ENCODE measurements around the gene HTRA1.

The HTRA1 gene

GRCh38 chr10:122487174-122487765 lies 25.9 kb downstream of the HTRA1 start:
- Histone ChIP-seq H3K27me3 (ENCODE audit: control insufficient read depth in 1 of 2, insufficient read depth in 1 of 2, low read length in 2 of 2) (peaks cover 0 to 4% of the 10 kb centered on the region in 2 experiments), H4K91ac (ENCODE audit: low read length) (peak overlapping the region; percentile 77), H3K4me2 (ENCODE audit: low read length, poor library complexity, severe bottlenecking) (no peak overlapping the region), H3K4me1 (ENCODE audit: control insufficient read depth, insufficient read depth, low read depth, low read length) (peaks cover 12% of the 10 kb centered on the region), H3K9ac (ENCODE audit: low read length) (peak overlapping the region; percentile 26), H2BK15ac (ENCODE audit: low read depth, poor library complexity, severe bottlenecking) (peak overlapping the region; percentile 83), H2AFZ (ENCODE audit: low read depth, low read length) (no peak overlapping the region), H3K9me3 (ENCODE audit: control insufficient read depth, low read length) (no peaks in the 10 kb centered on the region), H3K27ac (ENCODE audit: low read length, poor library complexity, severe bottlenecking) (no peak overlapping the region), H3K36me3 (ENCODE audit: control insufficient read depth in 1 of 2, insufficient read depth in 2 of 2, low read depth in 1 of 2, low read length in 2 of 2) (peaks cover 15 to 81% of the 10 kb centered on the region in 2 experiments), H3K18ac (ENCODE audit: low read depth in 1 of 2, low read length in 2 of 2) (peak overlapping the region; percentile 85 to 89), H3K4ac (ENCODE audit: low read depth in 1 of 2, low read length in 2 of 2) (peak overlapping the region; percentile 54 to 60), H3K23ac (ENCODE audit: low read length in 2 of 2) (peak overlapping the region in 1 of 2 experiments; percentile 9), H3K14ac (ENCODE audit: low read length in 2 of 2) (peak overlapping the region in 1 of 2 experiments; percentile 85), H2AK5ac (ENCODE audit: low read length, severe bottlenecking) (no peak overlapping the region), H2BK5ac (ENCODE audit: low read depth, low read length, poor library complexity, severe bottlenecking) (no peak overlapping the region), H2BK12ac (ENCODE audit: low read length in 2 of 2) (peak overlapping the region in 1 of 2 experiments; percentile 95), H3K79me1 (replicated peaks; ENCODE audit: low read length, poor library complexity, severe bottlenecking) (peaks cover 13% of the 10 kb centered on the region), H2BK120ac (ENCODE audit: low read depth, low read length) (no peak overlapping the region), H3K4me3 (ENCODE audit: insufficient read depth in 1 of 2, low read depth in 1 of 2, low read length in 2 of 2) (no peak overlapping the region), H4K8ac (ENCODE audit: low read length) (peak overlapping the region; percentile 79)
- DNase-seq = peak; percentile 90
- 39% methylated on average over 16 of the region's 16 CpGs for WGBS

- Histone ChIP-seq H2BK5ac (ENCODE audit: low read depth, low read length, poor library complexity, severe bottlenecking) (no peak overlapping the region), H3K4me3 (ENCODE audit: insufficient read depth in 1 of 2, low read depth in 1 of 2, low read length in 2 of 2) (no peak overlapping the region), H2BK120ac (ENCODE audit: low read depth, low read length) (no peak overlapping the region), H2AK5ac (ENCODE audit: low read length, severe bottlenecking) (no peak overlapping the region), H3K14ac (ENCODE audit: low read length in 2 of 2) (no peak overlapping the region), H3K9me3 (ENCODE audit: control insufficient read depth, low read length) (no peaks in the 10 kb centered on the region), H4K91ac (ENCODE audit: low read length) (no peak overlapping the region), H2BK15ac (ENCODE audit: low read depth, poor library complexity, severe bottlenecking) (no peak overlapping the region), H3K23ac (ENCODE audit: low read length in 2 of 2) (no peak overlapping the region), H3K27ac (ENCODE audit: low read length, poor library complexity, severe bottlenecking) (no peak overlapping the region), H3K79me1 (replicated peaks; ENCODE audit: low read length, poor library complexity, severe bottlenecking) (peaks cover 11% of the 10 kb centered on the region), H2AFZ (ENCODE audit: low read depth, low read length) (no peak overlapping the region), H3K4ac (ENCODE audit: low read depth in 1 of 2, low read length in 2 of 2) (no peak overlapping the region), H3K4me2 (ENCODE audit: low read length, poor library complexity, severe bottlenecking) (no peak overlapping the region), H3K27me3 (ENCODE audit: control insufficient read depth in 1 of 2, insufficient read depth in 1 of 2, low read length in 2 of 2) (peaks cover 0 to 4% of the 10 kb centered on the region in 2 experiments), H3K18ac (ENCODE audit: low read depth in 1 of 2, low read length in 2 of 2) (no peak overlapping the region), H3K9ac (ENCODE audit: low read length) (peak overlapping the region; percentile 56), H4K8ac (ENCODE audit: low read length) (no peak overlapping the region), H3K36me3 (ENCODE audit: control insufficient read depth in 1 of 2, insufficient read depth in 2 of 2, low read depth in 1 of 2, low read length in 2 of 2) (peaks cover 23 to 72% of the 10 kb centered on the region in 2 experiments), H3K4me1 (ENCODE audit: control insufficient read depth, insufficient read depth, low read depth, low read length) (peaks cover 20% of the 10 kb centered on the region), H2BK12ac (ENCODE audit: low read length in 2 of 2) (no peak overlapping the region)
- WGBS = no CpG with 5 or more reads among the region's 4 CpGs
- no peak for DNase-seq
Measured at GRCh38 chr10:122490268-122490667, 28.9 kb downstream of the HTRA1 start.

GRCh38 chr10:122490786-122491680 lies 29.7 kb downstream of the HTRA1 start:
- DNase-seq = no peak
- Histone ChIP-seq H2BK15ac (ENCODE audit: low read depth, poor library complexity, severe bottlenecking) (peak overlapping the region; percentile 4), H3K36me3 (ENCODE audit: control insufficient read depth in 1 of 2, insufficient read depth in 2 of 2, low read depth in 1 of 2, low read length in 2 of 2) (peaks cover 23 to 65% of the 10 kb centered on the region in 2 experiments), H3K4me2 (ENCODE audit: low read length, poor library complexity, severe bottlenecking) (no peak overlapping the region), H3K9me3 (ENCODE audit: control insufficient read depth, low read length) (no peaks in the 10 kb centered on the region), H3K79me1 (replicated peaks; ENCODE audit: low read length, poor library complexity, severe bottlenecking) (peaks cover 11% of the 10 kb centered on the region), H2AK5ac (ENCODE audit: low read length, severe bottlenecking) (no peak overlapping the region), H3K14ac (ENCODE audit: low read length in 2 of 2) (no peak overlapping the region), H2BK120ac (ENCODE audit: low read depth, low read length) (no peak overlapping the region), H2BK12ac (ENCODE audit: low read length in 2 of 2) (peak overlapping the region in 1 of 2 experiments; percentile 47), H4K91ac (ENCODE audit: low read length) (peak overlapping the region; percentile 43), H2AFZ (ENCODE audit: low read depth, low read length) (no peak overlapping the region), H3K4ac (ENCODE audit: low read depth in 1 of 2, low read length in 2 of 2) (no peak overlapping the region), H3K18ac (ENCODE audit: low read depth in 1 of 2, low read length in 2 of 2) (peak overlapping the region in 1 of 2 experiments; percentile 6), H2BK5ac (ENCODE audit: low read depth, low read length, poor library complexity, severe bottlenecking) (no peak overlapping the region), H3K23ac (ENCODE audit: low read length in 2 of 2) (no peak overlapping the region), H3K27ac (ENCODE audit: low read length, poor library complexity, severe bottlenecking) (no peak overlapping the region), H3K9ac (ENCODE audit: low read length) (peak overlapping the region; percentile 56), H3K4me1 (ENCODE audit: control insufficient read depth, insufficient read depth, low read depth, low read length) (peaks cover 20% of the 10 kb centered on the region), H4K8ac (ENCODE audit: low read length) (peak overlapping the region; percentile 51), H3K27me3 (ENCODE audit: control insufficient read depth in 1 of 2, insufficient read depth in 1 of 2, low read length in 2 of 2) (peaks cover 0 to 4% of the 10 kb centered on the region in 2 experiments), H3K4me3 (ENCODE audit: insufficient read depth in 1 of 2, low read depth in 1 of 2, low read length in 2 of 2) (no peak overlapping the region)
- 91% methylated on average over 25 of the region's 26 CpGs for WGBS

- no peak overlapping the region for H2BK12ac ChIP-seq (ENCODE audit: low read length in 2 of 2)
- no peak overlapping the region for H3K18ac ChIP-seq (ENCODE audit: low read depth in 1 of 2, low read length in 2 of 2)
- no peak overlapping the region for H2BK15ac ChIP-seq (ENCODE audit: low read depth, poor library complexity, severe bottlenecking)
- H2BK5ac ChIP-seq (ENCODE audit: low read depth, low read length, poor library complexity, severe bottlenecking) = no peak overlapping the region
- H3K4me1 ChIP-seq (ENCODE audit: control insufficient read depth, insufficient read depth, low read depth, low read length) = peaks cover 18% of the 10 kb centered on the region
- no peak overlapping the region for H3K4me2 ChIP-seq (ENCODE audit: low read length, poor library complexity, severe bottlenecking)
- no peaks in the 10 kb centered on the region for H3K27me3 ChIP-seq (ENCODE audit: control insufficient read depth in 1 of 2, insufficient read depth in 1 of 2, low read length in 2 of 2)
- H3K36me3 ChIP-seq (ENCODE audit: control insufficient read depth in 1 of 2, insufficient read depth in 2 of 2, low read depth in 1 of 2, low read length in 2 of 2) = peaks cover 20 to 63% of the 10 kb centered on the region in 2 experiments
- H3K79me1 ChIP-seq (replicated peaks; ENCODE audit: low read length, poor library complexity, severe bottlenecking) = peaks cover 9% of the 10 kb centered on the region
- no peak overlapping the region for H2AK5ac ChIP-seq (ENCODE audit: low read length, severe bottlenecking)
- no peak overlapping the region for H4K8ac ChIP-seq (ENCODE audit: low read length)
- H4K91ac ChIP-seq (ENCODE audit: low read length) = no peak overlapping the region
- H3K4ac ChIP-seq (ENCODE audit: low read depth in 1 of 2, low read length in 2 of 2) = no peak overlapping the region
- H2AFZ ChIP-seq (ENCODE audit: low read depth, low read length) = no peak overlapping the region
- no peak overlapping the region for H3K23ac ChIP-seq (ENCODE audit: low read length in 2 of 2)
- peak overlapping the region; percentile 56 for H3K9ac ChIP-seq (ENCODE audit: low read length)
- H3K27ac ChIP-seq (ENCODE audit: low read length, poor library complexity, severe bottlenecking) = no peak overlapping the region
- WGBS = 92% methylated on average over 7 of the region's 9 CpGs
- H3K9me3 ChIP-seq (ENCODE audit: control insufficient read depth, low read length) = no peaks in the 10 kb centered on the region
- no peak overlapping the region for H3K14ac ChIP-seq (ENCODE audit: low read length in 2 of 2)
- H3K4me3 ChIP-seq (ENCODE audit: insufficient read depth in 1 of 2, low read depth in 1 of 2, low read length in 2 of 2) = no peak overlapping the region
- no peak for DNase-seq
- no peak overlapping the region for H2BK120ac ChIP-seq (ENCODE audit: low read depth, low read length)
Measured at GRCh38 chr10:122492006-122492405, 30.7 kb downstream of the HTRA1 start.
